Trophoblast cell (in vitro differentiated cells and primary cell): ENCODE results near the gene RASL10B.

Experiments used
- DNase-seq, 2 donors: peaks; one replicate each; pipeline ENCODE4 v3.0.0-alpha.2; 2016
- H2AFZ ChIP-seq: 2 replicates; pipeline ENCODE4 v1.6.1; 2013; ENCODE audit warnings: low read length, moderate library complexity, mild to moderate bottlenecking; ENCODE audit not compliant: insufficient read depth, poor library complexity
- H2AK5ac ChIP-seq: 2 replicates; pipeline ENCODE4 v1.6.1; 2013; ENCODE audit warnings: mild to moderate bottlenecking, low read length
- H2BK120ac ChIP-seq: 2 replicates; pipeline ENCODE4 v1.6.1; 2013; ENCODE audit warnings: low read length, mild to moderate bottlenecking, moderate library complexity; ENCODE audit not compliant: insufficient read depth, poor library complexity
- H2BK12ac ChIP-seq: 2 replicates; pipeline ENCODE4 v1.6.1; 2013; ENCODE audit warnings: mild to moderate bottlenecking, low read length, moderate library complexity
- H2BK5ac ChIP-seq: 2 replicates; pipeline ENCODE4 v1.6.1; 2013; ENCODE audit warnings: low read length, low read depth, moderate library complexity, mild to moderate bottlenecking; ENCODE audit not compliant: poor library complexity
- H3K14ac ChIP-seq: 2 replicates; pipeline ENCODE4 v1.6.1; 2013; ENCODE audit warnings: mild to moderate bottlenecking, low read length
- H3K18ac ChIP-seq: 2 replicates; pipeline ENCODE4 v1.6.1; 2013; ENCODE audit warnings: mild to moderate bottlenecking, low read length
- H3K23ac ChIP-seq: 2 replicates; pipeline ENCODE4 v1.6.1; 2013; ENCODE audit warnings: low read length
- H3K27ac ChIP-seq: 2 replicates; pipeline ENCODE4 v1.5.1; 2013; ENCODE audit warnings: low read depth, mild to moderate bottlenecking, inconsistent platforms, low read length, moderate library complexity
- H3K27me3 ChIP-seq: 2 replicates; pipeline ENCODE4 v1.6.1; 2013; ENCODE audit warnings: inconsistent platforms, mild to moderate bottlenecking, low read length, moderate library complexity; ENCODE audit not compliant: insufficient read depth
- H3K36me3 ChIP-seq, 2 experiments: 1 replicate in 1 of 2; 2 replicates in 1 of 2; pipeline ENCODE4 v1.6.1; 2013; ENCODE audit warnings: low read length in 2 of 2, mild to moderate bottlenecking in 2 of 2, moderate library complexity in 1 of 2; ENCODE audit not compliant: insufficient read depth in 2 of 2, control insufficient read depth in 1 of 2
- H3K4ac ChIP-seq: 2 replicates; pipeline ENCODE4 v1.6.1; 2013; ENCODE audit warnings: low read depth, mild to moderate bottlenecking, low read length, moderate library complexity
- H3K4me1 ChIP-seq, 2 experiments: 1 replicate in 1 of 2; 2 replicates in 1 of 2; pipeline ENCODE4 v1.6.1; 2013; ENCODE audit warnings: low read length in 2 of 2, mild to moderate bottlenecking in 2 of 2, moderate library complexity in 1 of 2; ENCODE audit not compliant: insufficient read depth in 2 of 2, control insufficient read depth in 1 of 2
- H3K4me2 ChIP-seq: 2 replicates; pipeline ENCODE4 v1.6.1; 2013; ENCODE audit warnings: inconsistent platforms, mild to moderate bottlenecking, low read length, moderate library complexity
- H3K4me3 ChIP-seq: 2 replicates; pipeline ENCODE4 v1.5.1; 2013; ENCODE audit warnings: mild to moderate bottlenecking, low read depth, low read length, inconsistent platforms
- H3K79me1 ChIP-seq: one replicate; pipeline ENCODE4 v1.6.1; 2013; ENCODE audit warnings: low read length
- H3K79me2 ChIP-seq: 2 replicates; pipeline ENCODE4 v1.6.1; 2013; ENCODE audit warnings: low read length, mild to moderate bottlenecking; ENCODE audit not compliant: control insufficient read depth, insufficient read depth, poor library complexity
- H3K9ac ChIP-seq: 2 replicates; pipeline ENCODE4 v1.6.1; 2013; ENCODE audit warnings: mild to moderate bottlenecking, low read length
- H3K9me3 ChIP-seq: 2 replicates; pipeline ENCODE4 v1.6.1; 2013; ENCODE audit warnings: low read depth, mild to moderate bottlenecking, control low read depth, inconsistent platforms, low read length; ENCODE audit not compliant: insufficient read depth
- H4K12ac ChIP-seq: 2 replicates; pipeline ENCODE4 v1.6.1; 2013; ENCODE audit warnings: low read depth, mild to moderate bottlenecking, low read length, moderate library complexity
- H4K8ac ChIP-seq: 2 replicates; pipeline ENCODE4 v1.6.1; 2013; ENCODE audit warnings: low read depth, mild to moderate bottlenecking, low read length, moderate library complexity
- H4K91ac ChIP-seq: one replicate; pipeline ENCODE4 v1.6.1; 2013; ENCODE audit warnings: low read depth, mild to moderate bottlenecking, low read length, moderate library complexity
- WGBS: extraction: QIAGEN DNeasy Blood & Tissue Kit; methylation state at CpG from one replicate; pipeline ENCODE4 v1.1.7; 2013; ENCODE audit warnings: missing lambda C conversion rate; ENCODE audit not compliant: insufficient read length, insufficient coverage; ENCODE audit errors: extremely low coverage; 5-methylcytosine and 5-hydroxymethylcytosine counted together

Gene RASL10B

DNA sequence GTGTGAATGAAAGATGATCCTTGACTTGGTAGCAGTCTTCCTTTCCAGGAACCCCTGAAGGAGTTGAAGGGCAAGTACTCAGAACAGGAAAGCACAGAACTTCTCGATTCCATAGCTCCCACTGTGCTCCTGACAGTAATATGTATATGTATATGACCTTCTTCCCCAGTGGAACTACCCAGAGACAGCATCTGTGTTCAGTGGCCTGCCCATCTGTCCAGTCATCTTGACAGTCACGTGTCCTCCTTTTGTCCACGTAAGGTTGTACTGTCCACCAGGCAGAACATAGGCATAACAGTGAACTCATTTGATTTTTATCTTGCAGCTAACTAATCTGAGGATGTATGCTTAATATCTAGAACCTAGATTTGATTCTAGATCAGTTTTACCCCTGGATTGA, 37.8 kb upstream of the RASL10B start:
- WGBS, result no CpG with 5 or more reads among the region's 3 CpGs
- no peak overlapping the region for H3K14ac ChIP-seq
- H3K27me3 ChIP-seq, result no peaks in the 10 kb centered on the region
- no peak overlapping the region for H2BK12ac ChIP-seq
- no peaks in the 10 kb centered on the region for H3K79me2 ChIP-seq
- H3K27ac ChIP-seq, result no peak overlapping the region
- no peak overlapping the region for H2BK5ac ChIP-seq
- no peak overlapping the region for H3K4me2 ChIP-seq
- H3K23ac ChIP-seq, result peak overlapping the region; percentile 67
- DNase-seq, result no peak
- no peak overlapping the region for H4K8ac ChIP-seq
- peaks cover 11 to 13% of the 10 kb centered on the region in 2 experiments for H3K36me3 ChIP-seq
- H4K12ac ChIP-seq, result no peak overlapping the region
- H2BK120ac ChIP-seq, result no peak overlapping the region
- H2AFZ ChIP-seq, result no peak overlapping the region
- H3K9ac ChIP-seq, result no peak overlapping the region
- no peaks in the 10 kb centered on the region for H3K9me3 ChIP-seq
- no peaks in the 10 kb centered on the region for H3K79me1 ChIP-seq
- H4K91ac ChIP-seq, result no peak overlapping the region
- H3K18ac ChIP-seq, result no peak overlapping the region
- no peak overlapping the region for H3K4me3 ChIP-seq
- no peak overlapping the region for H2AK5ac ChIP-seq
- H3K4ac ChIP-seq, result no peak overlapping the region
- no peaks in the 10 kb centered on the region for H3K4me1 ChIP-seq

DNA sequence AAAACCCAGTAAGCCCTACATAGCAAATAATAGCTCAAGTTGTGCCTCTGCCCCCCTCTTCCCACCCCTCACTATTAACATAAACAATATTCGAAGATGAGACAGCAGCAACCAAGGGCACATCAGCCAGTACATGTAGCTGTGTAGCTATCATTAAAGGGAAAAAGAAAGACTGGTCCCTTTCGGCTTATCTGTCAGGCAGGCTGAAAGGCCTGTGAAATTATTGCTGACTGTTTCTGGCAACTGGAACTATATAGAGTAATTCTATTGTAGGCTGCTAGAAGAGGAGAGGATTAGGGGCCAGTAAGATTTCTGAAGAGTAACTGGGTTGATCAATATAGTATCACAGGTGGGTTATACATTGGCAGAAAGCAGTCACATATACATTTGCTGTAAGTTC, 36.5 kb upstream of the RASL10B start:
- no peak overlapping the region for H4K12ac ChIP-seq
- no peak overlapping the region for H4K8ac ChIP-seq
- WGBS, result no CpG with 5 or more reads among the region's 2 CpGs
- no peaks in the 10 kb centered on the region for H3K9me3 ChIP-seq
- no peak for DNase-seq
- H3K4me1 ChIP-seq, result no peaks in the 10 kb centered on the region
- H3K9ac ChIP-seq, result no peak overlapping the region
- no peak overlapping the region for H3K4me2 ChIP-seq
- no peak overlapping the region for H2BK5ac ChIP-seq
- no peak overlapping the region for H3K27ac ChIP-seq
- H3K27me3 ChIP-seq, result no peaks in the 10 kb centered on the region
- no peak overlapping the region for H3K14ac ChIP-seq
- H2BK12ac ChIP-seq, result no peak overlapping the region
- H3K79me1 ChIP-seq, result no peaks in the 10 kb centered on the region
- no peak overlapping the region for H4K91ac ChIP-seq
- peaks cover 14 to 16% of the 10 kb centered on the region in 2 experiments for H3K36me3 ChIP-seq
- no peak overlapping the region for H2AK5ac ChIP-seq
- no peak overlapping the region for H3K4ac ChIP-seq
- no peak overlapping the region for H2BK120ac ChIP-seq
- no peaks in the 10 kb centered on the region for H3K79me2 ChIP-seq
- H3K18ac ChIP-seq, result no peak overlapping the region
- H3K4me3 ChIP-seq, result no peak overlapping the region
- H3K23ac ChIP-seq, result no peak overlapping the region
- H2AFZ ChIP-seq, result no peak overlapping the region

DNA sequence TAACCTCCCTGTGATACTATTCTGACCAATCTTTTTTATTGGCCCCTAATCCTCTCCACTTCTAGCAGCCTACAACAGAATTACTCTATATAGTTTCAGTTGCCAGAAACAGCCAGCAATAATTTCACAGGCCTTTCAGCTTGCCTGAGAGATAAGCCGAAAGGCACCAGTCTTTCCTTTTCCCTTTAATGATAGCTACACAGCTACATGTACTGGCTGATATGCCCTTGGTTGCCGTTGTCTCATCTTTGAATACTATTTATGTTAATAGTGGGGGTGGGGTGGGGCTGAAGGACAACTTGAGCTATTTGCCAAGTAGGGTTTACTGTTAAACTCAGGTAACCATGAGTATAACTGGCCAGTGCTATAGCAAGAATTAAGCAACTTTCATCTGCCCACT, 35.8 kb upstream of the RASL10B start:
- H3K4ac ChIP-seq, result no peak overlapping the region
- no CpG with 5 or more reads among the region's 2 CpGs for WGBS
- H3K79me2 ChIP-seq, result no peaks in the 10 kb centered on the region

DNA sequence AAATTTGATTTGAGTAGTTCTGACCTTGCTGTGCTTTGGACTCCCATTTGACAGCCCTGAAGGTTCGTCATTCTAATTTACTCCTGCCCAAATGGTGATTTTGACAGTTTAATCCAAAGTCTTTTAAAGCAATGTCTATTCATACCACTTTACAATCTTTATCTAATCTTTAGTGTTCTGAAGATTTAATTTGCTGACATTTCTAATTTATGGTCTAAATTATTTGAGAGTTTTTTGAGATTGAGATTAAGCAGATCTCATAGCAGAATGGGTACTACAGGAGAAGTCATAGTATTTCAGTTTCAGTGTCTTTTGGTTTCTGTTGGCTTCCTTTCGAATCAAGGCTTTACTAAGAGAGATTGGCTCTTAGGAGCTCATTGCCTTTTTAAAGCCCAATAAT, 32.6 kb upstream of the RASL10B start:
- no CpG with 5 or more reads among the region's 2 CpGs for WGBS

More for the DNA sequence above, 35.8 kb upstream of the RASL10B start:
- Histone ChIP-seq H3K27me3 (no peaks in the 10 kb centered on the region), H2BK5ac (no peak overlapping the region), H3K36me3 (peaks cover 14 to 16% of the 10 kb centered on the region in 2 experiments), H4K8ac (no peak overlapping the region), H3K18ac (no peak overlapping the region), H3K79me1 (no peaks in the 10 kb centered on the region), H2BK12ac (no peak overlapping the region), H2AK5ac (no peak overlapping the region), H3K14ac (no peak overlapping the region), H4K12ac (no peak overlapping the region), H3K9me3 (no peaks in the 10 kb centered on the region), H4K91ac (no peak overlapping the region), H2BK120ac (no peak overlapping the region), H3K23ac (no peak overlapping the region), H3K4me3 (no peak overlapping the region), H3K4me2 (no peak overlapping the region), H3K4me1 (no peaks in the 10 kb centered on the region), H3K27ac (no peak overlapping the region), H2AFZ (no peak overlapping the region), H3K9ac (no peak overlapping the region)
- DNase-seq, result no peak

More for the DNA sequence above, 32.6 kb upstream of the RASL10B start:
- Histone ChIP-seq H3K79me2 (no peaks in the 10 kb centered on the region), H3K4me3 (no peak overlapping the region), H2AK5ac (no peak overlapping the region), H3K4me2 (no peak overlapping the region), H3K9me3 (no peaks in the 10 kb centered on the region), H3K18ac (no peak overlapping the region), H2AFZ (no peak overlapping the region), H3K79me1 (no peaks in the 10 kb centered on the region), H3K36me3 (peaks cover 10 to 11% of the 10 kb centered on the region in 2 experiments), H3K27me3 (no peaks in the 10 kb centered on the region), H2BK5ac (no peak overlapping the region), H3K23ac (no peak overlapping the region), H4K8ac (no peak overlapping the region), H3K4ac (no peak overlapping the region), H4K12ac (no peak overlapping the region), H3K27ac (no peak overlapping the region), H3K14ac (no peak overlapping the region), H2BK120ac (no peak overlapping the region), H3K9ac (no peak overlapping the region), H2BK12ac (no peak overlapping the region), H4K91ac (no peak overlapping the region), H3K4me1 (no peaks in the 10 kb centered on the region)
- no peak for DNase-seq
